HepG2 (cell line): Measurements from ENCODE around the gene SEPTIN11. TPM values are rescaled to one million over a fixed set of nuclear protein-coding genes. Genes with fewer than 3 reads are reported as not detected.

Experiments
- ATAC-seq: fragments of 200-7000 bp; cut with Tn5 transposase; 3 replicates; pipeline ENCODE4 v1.9.1; 2020; ENCODE audit warnings: mild to moderate bottlenecking, moderate library complexity
- BruUV-seq: library from RNA; stranded (reverse); fragments of 400-500 nt; replicated peaks from 2 replicates; lab custom pipeline; 2021; lab: Mats Ljungman, UMichigan
- CTCF ChIA-PET: fragments of 300-600 bp; formaldehyde crosslinking; extraction: SDS; loops from one replicate; lab custom pipeline; 2021; ENCODE audit warnings: low total read pairs, inconsistent platforms, low intra/inter-chr PET ratio; lab: Yijun Ruan, JAX
- POLR2A ChIA-PET: fragments of 350-600 bp; sonication (Branson Sonifier 250); formaldehyde crosslinking; loops from one replicate; lab custom pipeline; 2020; ENCODE audit warnings: antibody characterized with exemption, inconsistent platforms; lab: Yijun Ruan, JAX
- DNase-seq: peaks from one replicate; pipeline ENCODE4 v3.0.0-alpha.2; 2015; ENCODE audit warnings: low spot score
- FAIRE-seq: peaks from 3 replicates; lab custom pipeline; 2011; peaks lifted over from hg19 to GRCh38; lab: Jason Lieb, UNC
- H2AFZ ChIP-seq: one replicate; pipeline ENCODE4 v1.6.1; 2011; ENCODE audit warnings: low read length, inconsistent platforms
- H3K27ac ChIP-seq: fragments of 300-600 bp; 3 replicates; pipeline ENCODE4 v1.8.0; 2011; ENCODE audit warnings: mixed run types, mild to moderate bottlenecking, mixed read lengths, low read length, inconsistent platforms; ENCODE audit not compliant: insufficient read depth; ENCODE audit errors: extremely low read length
- H3K27me3 ChIP-seq, 2 experiments: fragments of 200-600 bp in 1 of 2; 2 replicates in 1 of 2; 3 replicates in 1 of 2; pipeline versions ENCODE4 v1.6.0 to v1.8.0; 2011; ENCODE audit warnings: low read length in 2 of 2, mild to moderate bottlenecking in 2 of 2, moderate library complexity in 2 of 2, inconsistent platforms in 1 of 2; ENCODE audit not compliant: insufficient read depth in 2 of 2, control insufficient read depth in 1 of 2
- H3K36me3 ChIP-seq, 2 experiments: fragments of 200-600 bp in 1 of 2; replicated peaks in 1 of 2; 2 replicates in 1 of 2; 3 replicates in 1 of 2; pipeline versions ENCODE4 v1.5.1 to v1.8.0; 2011; ENCODE audit warnings: low read length in 2 of 2, inconsistent platforms in 1 of 2; ENCODE audit not compliant: insufficient read depth in 2 of 2, control insufficient read depth in 1 of 2
- H3K4me1 ChIP-seq: 2 replicates; pipeline ENCODE4 v1.5.1; 2012; ENCODE audit warnings: low read length, inconsistent platforms; ENCODE audit not compliant: insufficient read depth
- H3K4me2 ChIP-seq: 2 replicates; pipeline ENCODE4 v1.6.0; 2011; ENCODE audit warnings: low read depth, low read length, inconsistent platforms
- H3K4me3 ChIP-seq, 3 experiments: fragments of 200-600 bp in 1 of 3; sonication (generic), shearing (Covaris generic) in 1 of 3; replicated peaks in 1 of 3; 2 replicates each; pipeline ENCODE4 v1.5.1; 2011 to 2016; ENCODE audit warnings: low read length in 3 of 3, inconsistent platforms in 2 of 3, low read depth in 2 of 3, mild to moderate bottlenecking in 2 of 3, control low read depth in 1 of 3, mixed read lengths in 1 of 3; ENCODE audit not compliant: insufficient read depth in 1 of 3
- H3K79me2 ChIP-seq: one replicate; pipeline ENCODE4 v1.6.1; 2011; ENCODE audit warnings: low read length, inconsistent platforms; ENCODE audit not compliant: insufficient read depth
- H3K9ac ChIP-seq: 2 replicates; pipeline ENCODE4 v1.6.0; 2011; ENCODE audit warnings: mild to moderate bottlenecking, low read depth, low read length, inconsistent platforms; ENCODE audit not compliant: insufficient read depth
- H3K9me3 ChIP-seq: 2 replicates; pipeline ENCODE4 v1.5.1; 2012; ENCODE audit warnings: mild to moderate bottlenecking, low read length
- H4K20me1 ChIP-seq: 2 replicates; pipeline ENCODE4 v1.6.0; 2011; ENCODE audit warnings: inconsistent platforms, mild to moderate bottlenecking, low read length, moderate library complexity; ENCODE audit not compliant: insufficient read depth
- CENPX ChIP-seq: sonication (generic); formaldehyde crosslinking; IDR thresholded peaks from 2 replicates; pipeline ENCODE4 v1.9.0; 2021; ENCODE audit warnings: mild to moderate bottlenecking, missing genetic modification reagents, moderate library complexity
- ELF1 ChIP-seq: sonication (generic); formaldehyde crosslinking; IDR thresholded peaks from 2 replicates; pipeline ENCODE4 v1.4.0; 2020; ENCODE audit warnings: missing genetic modification reagents
- FOXA1 ChIP-seq, 2 experiments: fragments of 450-650 bp in 1 of 2; sonication (generic) in 1 of 2; formaldehyde crosslinking in 1 of 2; IDR thresholded peaks; 2 replicates each; pipeline versions ENCODE4 v1.4.0 to v1.6.1; 2016 to 2020; ENCODE audit warnings: missing genetic modification reagents in 1 of 2
- GABPB1 ChIP-seq: IDR thresholded peaks from 2 replicates; pipeline ENCODE4 v1.6.1; 2016; ENCODE audit warnings: mild to moderate bottlenecking, missing genetic modification reagents, moderate library complexity, missing compliant biosample characterization
- HNRNPK ChIP-seq: fragments of 200-400 bp; formaldehyde crosslinking; IDR thresholded peaks from 2 replicates; pipeline ENCODE4 v1.6.1; 2018; ENCODE audit warnings: low read length, low read depth, moderate library complexity, mild to moderate bottlenecking; ENCODE audit not compliant: poor library complexity, severe bottlenecking
- MAFK ChIP-seq, 2 experiments: IDR thresholded peaks in 1 of 2; conservative IDR thresholded peaks in 1 of 2; 2 replicates each; pipeline ENCODE4 v1.6.1; 2011; ENCODE audit warnings: improper control_type of control experiment in 2 of 2, low read length in 2 of 2
- MED13 ChIP-seq: sonication (generic); formaldehyde crosslinking; IDR thresholded peaks from 2 replicates; pipeline ENCODE4 v1.5.0; 2020; ENCODE audit warnings: missing genetic modification reagents
- PAX8 ChIP-seq: sonication (generic); formaldehyde crosslinking; IDR thresholded peaks from 2 replicates; pipeline ENCODE4 v1.8.0; 2022; ENCODE audit warnings: mild to moderate bottlenecking, missing genetic modification reagents, borderline replicate concordance
- SAP130 ChIP-seq: IDR thresholded peaks from 2 replicates; pipeline ENCODE4 v1.6.1; 2016; ENCODE audit warnings: low read depth
- SCMH1 ChIP-seq: sonication (generic); formaldehyde crosslinking; IDR thresholded peaks from 2 replicates; pipeline ENCODE4 v1.9.0; 2021; ENCODE audit warnings: missing genetic modification reagents, mild to moderate bottlenecking, borderline replicate concordance
- SIX1 ChIP-seq: sonication (generic); formaldehyde crosslinking; IDR thresholded peaks from 2 replicates; pipeline ENCODE4 v1.4.0; 2020; ENCODE audit warnings: missing genetic modification reagents, borderline replicate concordance
- TGIF2 ChIP-seq: IDR thresholded peaks from 2 replicates; pipeline ENCODE4 v1.6.1; 2016; ENCODE audit warnings: control low read depth, missing compliant biosample characterization
- ZFAT ChIP-seq: sonication (generic); formaldehyde crosslinking; conservative IDR thresholded peaks from 2 replicates; pipeline ENCODE4 v1.8.1; 2023; ENCODE audit warnings: missing genetic modification reagents, inconsistent platforms
- ZKSCAN1 ChIP-seq: fragments of 150-350 bp; IDR thresholded peaks from 2 replicates; pipeline ENCODE4 v1.6.1; 2014; ENCODE audit warnings: low read length
- ZNF343 ChIP-seq: sonication (generic); formaldehyde crosslinking; IDR thresholded peaks from 2 replicates; pipeline ENCODE4 v1.4.0; 2020; ENCODE audit warnings: mild to moderate bottlenecking, missing genetic modification reagents
- WGBS: methylation state at CpG from one replicate; pipeline ENCODE4 v1.1.6; 2017; ENCODE audit warnings: low lambda C conversion rate; 5-methylcytosine and 5-hydroxymethylcytosine counted together
- in situ Hi-C: cut with HindIII; loops from 2 replicates; pipeline ENCODE4 v1.10.0; 2017; ENCODE audit warnings: low pct_unique_long_range_greater_than_20kb; ENCODE audit not compliant: extremely low pct_ligation_motif_present
- intact Hi-C: fragments of 100-400 bp; cut with micrococcal nuclease; formaldehyde crosslinking; loops from one replicate; pipeline ENCODE4 v1.10.0; 2022; ENCODE audit not compliant: unreplicated experiment
- polyA plus RNA-seq, 8 experiments: library from polyadenylated mRNA; depleted of rRNA in 3 of 8; stranded (reverse) in 7 of 8; unstranded in 1 of 8; fragments of >200 nt; fragmentation: Illumina TruSeq in 4 of 8; extraction: Trizol in 4 of 8; gene quantifications; 2 replicates each; pipeline versions ENCODE4 v1.2.1 to v1.2.3, GENCODE V29; 2011 to 2016; ENCODE audit warnings: low read depth in 4 of 8, missing spikeins in 1 of 8, mixed read lengths in 1 of 8; ENCODE audit not compliant: insufficient read depth in 1 of 8
- total RNA-seq, 5 experiments: library from RNA; depleted of rRNA; stranded (reverse); fragments of >200 nt; fragmentation: Illumina TruSeq; extraction: Trizol; gene quantifications; 2 replicates each; pipeline ENCODE4 v1.2.3, GENCODE V29; 2016; ENCODE audit warnings: low read depth in 1 of 5
- TF ChIP-seq, protein P1 (sequence below): sonication (generic); formaldehyde crosslinking; IDR thresholded peaks from 2 replicates; pipeline ENCODE4 v1.4.0; 2020; ENCODE audit warnings: missing genetic modification reagents, mild to moderate bottlenecking, borderline replicate concordance
- TF ChIP-seq, protein P2 (sequence below): sonication (generic); formaldehyde crosslinking; IDR thresholded peaks from 2 replicates; pipeline ENCODE4 v1.5.1; 2020; ENCODE audit warnings: missing genetic modification reagents, mild to moderate bottlenecking, borderline replicate concordance
- TF ChIP-seq, protein P3 (sequence below), 2 experiments: sonication (generic) in 1 of 2; formaldehyde crosslinking in 1 of 2; IDR thresholded peaks; 2 replicates each; pipeline versions ENCODE4 v1.6.1 to v1.9.0; 2014 to 2022; ENCODE audit warnings: antibody characterized with exemption in 1 of 2, borderline replicate concordance in 1 of 2, inconsistent platforms in 1 of 2, low read depth in 1 of 2, missing genetic modification reagents in 1 of 2

The SEPTIN11 gene
- total and polyA plus RNA-seq, 2 of the 13 experiments (the other 11 are each of a cell fraction or from before 2014, with no cell fraction given): 28.9 to 47.3 TPM

DNA sequence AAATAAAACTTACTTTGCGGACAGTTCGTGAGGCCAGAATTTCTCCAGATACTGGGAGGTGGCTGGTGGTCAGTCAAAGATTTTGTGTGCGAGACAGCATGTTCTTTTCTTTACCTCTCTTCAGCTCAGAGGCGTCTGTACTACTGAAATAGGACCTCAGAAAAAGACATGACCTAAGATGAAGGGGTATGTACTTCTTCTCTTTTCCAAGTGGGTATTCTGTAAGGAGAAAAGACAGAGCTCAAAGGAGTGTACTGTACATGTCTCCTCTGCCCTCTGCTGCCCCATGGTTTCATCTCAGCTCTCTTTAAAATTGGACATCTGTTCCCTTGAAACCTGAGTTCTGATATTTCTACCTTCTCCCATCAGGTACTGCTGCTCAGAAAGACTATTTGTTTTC is 38.1 kb downstream of the SEPTIN11 start:
- Histone ChIP-seq H3K27ac (no peak overlapping the region), H3K4me3 (no peak overlapping the region), H3K36me3 (no peaks in the 10 kb centered on the region), H3K9ac (no peak overlapping the region), H2AFZ (no peak overlapping the region), H4K20me1 (no peaks in the 10 kb centered on the region; the same call in 1 of the 2 replicates), H3K79me2 (peaks cover 12% of the 10 kb centered on the region), H3K4me1 (peaks cover 19% of the 10 kb centered on the region), H3K27me3 (no peaks in the 10 kb centered on the region), H3K4me2 (no peak overlapping the region), H3K9me3 (no peaks in the 10 kb centered on the region)
- WGBS: 97% methylated on average over 4 of the region's 4 CpGs
- ATAC-seq (no peak), FAIRE-seq (no peak), DNase-seq (no peak)
- TF ChIP-seq MAFK (conservative IDR thresholded peaks at IDR 0.05 in 1 of 2, IDR thresholded peaks at IDR 0.05 in 1 of 2; ENCODE audit: low read length in 2 of 2) (no peak), SAP130 (CRISPR knock-in tag) (no peak), TGIF2 (CRISPR knock-in tag) (no peak), HNRNPK (no peak), ELF1 (CRISPR knock-in tag) (no peak), MED13 (CRISPR knock-in tag) (no peak), PAX8 (no peak), ZKSCAN1 (no peak), FOXA1 (IDR thresholded peaks at IDR 0.05) (no peak), FOXA1 (CRISPR knock-in tag; IDR thresholded peaks at IDR 0.05) (no peak), ZFAT (no peak), CENPX (CRISPR knock-in tag) (no peak), GABPB1 (no peak), SIX1 (CRISPR knock-in tag) (no peak), ZNF343 (CRISPR knock-in tag) (no peak), SCMH1 (CRISPR knock-in tag) (no peak)
- TF ChIP-seq, protein P1, sequence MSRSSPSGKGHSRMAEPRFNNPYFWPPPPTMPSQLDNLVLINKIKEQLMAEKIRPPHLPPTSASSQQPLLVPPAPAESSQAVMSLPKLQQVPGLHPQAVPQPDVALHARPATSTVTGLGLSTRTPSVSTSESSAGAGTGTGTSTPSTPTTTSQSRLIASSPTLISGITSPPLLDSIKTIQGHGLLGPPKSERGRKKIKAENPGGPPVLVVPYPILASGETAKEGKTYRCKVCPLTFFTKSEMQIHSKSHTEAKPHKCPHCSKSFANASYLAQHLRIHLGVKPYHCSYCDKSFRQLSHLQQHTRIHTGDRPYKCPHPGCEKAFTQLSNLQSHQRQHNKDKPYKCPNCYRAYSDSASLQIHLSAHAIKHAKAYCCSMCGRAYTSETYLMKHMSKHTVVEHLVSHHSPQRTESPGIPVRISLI (CRISPR knock-in tag): no peak
- TF ChIP-seq, protein P2, sequence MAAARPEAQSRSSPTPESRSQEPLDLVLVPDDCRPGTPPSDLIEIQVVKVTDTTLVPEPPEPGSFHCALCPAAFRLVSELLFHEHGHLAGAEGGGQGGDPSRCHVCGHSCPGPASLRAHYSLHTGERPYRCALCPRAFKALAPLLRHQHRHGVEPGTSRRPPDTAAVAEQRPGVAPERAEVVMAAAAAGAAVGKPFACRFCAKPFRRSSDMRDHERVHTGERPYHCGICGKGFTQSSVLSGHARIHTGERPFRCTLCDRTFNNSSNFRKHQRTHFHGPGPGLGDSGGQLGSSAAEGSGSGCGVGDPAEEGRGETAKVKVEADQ (CRISPR knock-in tag): no peak
- TF ChIP-seq, protein P3, sequence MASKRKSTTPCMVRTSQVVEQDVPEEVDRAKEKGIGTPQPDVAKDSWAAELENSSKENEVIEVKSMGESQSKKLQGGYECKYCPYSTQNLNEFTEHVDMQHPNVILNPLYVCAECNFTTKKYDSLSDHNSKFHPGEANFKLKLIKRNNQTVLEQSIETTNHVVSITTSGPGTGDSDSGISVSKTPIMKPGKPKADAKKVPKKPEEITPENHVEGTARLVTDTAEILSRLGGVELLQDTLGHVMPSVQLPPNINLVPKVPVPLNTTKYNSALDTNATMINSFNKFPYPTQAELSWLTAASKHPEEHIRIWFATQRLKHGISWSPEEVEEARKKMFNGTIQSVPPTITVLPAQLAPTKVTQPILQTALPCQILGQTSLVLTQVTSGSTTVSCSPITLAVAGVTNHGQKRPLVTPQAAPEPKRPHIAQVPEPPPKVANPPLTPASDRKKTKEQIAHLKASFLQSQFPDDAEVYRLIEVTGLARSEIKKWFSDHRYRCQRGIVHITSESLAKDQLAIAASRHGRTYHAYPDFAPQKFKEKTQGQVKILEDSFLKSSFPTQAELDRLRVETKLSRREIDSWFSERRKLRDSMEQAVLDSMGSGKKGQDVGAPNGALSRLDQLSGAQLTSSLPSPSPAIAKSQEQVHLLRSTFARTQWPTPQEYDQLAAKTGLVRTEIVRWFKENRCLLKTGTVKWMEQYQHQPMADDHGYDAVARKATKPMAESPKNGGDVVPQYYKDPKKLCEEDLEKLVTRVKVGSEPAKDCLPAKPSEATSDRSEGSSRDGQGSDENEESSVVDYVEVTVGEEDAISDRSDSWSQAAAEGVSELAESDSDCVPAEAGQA (IDR thresholded peaks at IDR 0.05; ENCODE audit: low read depth): no peak
- TF ChIP-seq, protein P3 (CRISPR knock-in tag; IDR thresholded peaks at IDR 0.05; ENCODE audit: borderline replicate concordance): no peak
- in situ Hi-C loops (no loop called here), intact Hi-C loops (no loop called here)
- ChIA-PET CTCF (no interaction called here), POLR2A (no interaction called here)
- BruUV-seq: no TSS peak
